Naive B cell (primary cell): ENCODE data around the gene TEKT1. TPM values are rescaled to one million over a fixed set of nuclear protein-coding genes. Genes with fewer than 3 reads are reported as not detected.
"Not testable (repeated sequence)": the region's sequence is repeated elsewhere in the genome, so short reads cannot be mapped to it uniquely, and the experiment has no call there.

Experiments used
- ATAC-seq, 2 donors: fragments of 150-1000 bp; cut with Tn5 transposase; 2 replicates each; pipeline ENCODE4 v1.10.0; 2021; ENCODE audit warnings: low read depth in 2 of 2, mild to moderate bottlenecking in 2 of 2, moderate library complexity in 2 of 2
- DNase-seq: peaks from one replicate; pipeline ENCODE4 v3.0.0; 2022
- H3K27ac Mint-ChIP-seq, 6 donors: one replicate each; pipeline ENCODE4 v1.8.0; 2020 to 2022; ENCODE audit warnings: mild to moderate bottlenecking in 6 of 6, mixed read lengths in 6 of 6, moderate library complexity in 5 of 6, inconsistent platforms in 2 of 6
- H3K27me3 Mint-ChIP-seq, 3 donors: one replicate each; pipeline ENCODE4 v1.8.0; 2021 to 2022; ENCODE audit warnings: mixed read lengths in 3 of 3, mild to moderate bottlenecking in 1 of 3
- H3K36me3 Mint-ChIP-seq, 2 donors: one replicate each; pipeline ENCODE4 v1.8.0; 2020 to 2022; ENCODE audit warnings: mixed read lengths in 2 of 2, inconsistent platforms in 1 of 2, mild to moderate bottlenecking in 1 of 2
- H3K4me1 Mint-ChIP-seq, 3 donors: one replicate each; pipeline ENCODE4 v1.8.0; 2020 to 2022; ENCODE audit warnings: mixed read lengths in 3 of 3, inconsistent platforms in 1 of 3, mild to moderate bottlenecking in 1 of 3, moderate library complexity in 1 of 3
- H3K4me3 Mint-ChIP-seq, 8 donors: one replicate each; pipeline ENCODE4 v1.8.0; 2020 to 2022; ENCODE audit warnings: mild to moderate bottlenecking in 8 of 8, mixed read lengths in 8 of 8, moderate library complexity in 8 of 8, inconsistent platforms in 2 of 8
- H3K9me3 Mint-ChIP-seq, 7 donors: one replicate each; pipeline ENCODE4 v1.8.0; 2020 to 2022; ENCODE audit warnings: mixed read lengths in 7 of 7, mild to moderate bottlenecking in 5 of 7, inconsistent platforms in 2 of 7, moderate library complexity in 1 of 7
- polyA plus RNA-seq, 6 donors: library from polyadenylated mRNA; unstranded; fragments of 300-500 nt; fragmentation: Illumina TruSeq; gene quantifications; one replicate each; pipeline ENCODE4 v1.2.3, GENCODE V29; 2021; ENCODE audit warnings: low read depth in 6 of 6

TEKT1 gene
- polyA plus RNA-seq, result not detected

DNA sequence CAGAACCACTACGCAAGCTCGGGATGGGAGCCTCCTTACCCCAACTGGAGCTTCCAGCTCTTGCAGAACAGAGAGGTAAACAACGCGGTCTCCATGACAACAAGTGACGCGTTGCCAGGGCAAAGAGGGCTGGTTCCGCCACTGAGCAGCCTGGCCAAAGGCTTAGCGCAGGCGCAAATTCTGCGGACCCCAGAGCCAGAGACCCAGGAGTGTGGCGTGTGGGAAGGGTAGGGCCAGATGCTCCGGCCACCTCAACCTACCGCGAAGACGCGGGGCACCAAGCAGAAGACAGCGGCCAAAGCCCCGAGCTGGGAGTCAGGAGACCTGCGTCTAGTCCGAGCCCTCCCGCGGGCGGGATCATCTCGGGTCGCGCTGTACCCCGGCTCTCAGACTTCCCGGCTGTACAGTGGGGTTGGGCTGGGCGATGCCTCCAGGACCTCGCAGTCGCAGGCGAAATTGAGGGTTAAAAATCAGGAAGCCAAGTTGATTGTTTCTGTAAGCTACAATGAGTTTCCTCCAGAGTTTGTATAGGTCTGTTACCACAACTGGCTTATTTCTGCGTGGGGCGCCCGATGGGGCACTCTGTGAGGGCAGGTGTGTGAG, at the start of gene TEKT1:
Gene TEKT1, minus strand, starts transcription at position 69 of the 603 bp plus-strand sequence. CDS start 1,353 bp downstream, outside the sequence.
- H3K9me3 Mint-ChIP-seq, result no peaks in the 10 kb centered on the region

DNA sequence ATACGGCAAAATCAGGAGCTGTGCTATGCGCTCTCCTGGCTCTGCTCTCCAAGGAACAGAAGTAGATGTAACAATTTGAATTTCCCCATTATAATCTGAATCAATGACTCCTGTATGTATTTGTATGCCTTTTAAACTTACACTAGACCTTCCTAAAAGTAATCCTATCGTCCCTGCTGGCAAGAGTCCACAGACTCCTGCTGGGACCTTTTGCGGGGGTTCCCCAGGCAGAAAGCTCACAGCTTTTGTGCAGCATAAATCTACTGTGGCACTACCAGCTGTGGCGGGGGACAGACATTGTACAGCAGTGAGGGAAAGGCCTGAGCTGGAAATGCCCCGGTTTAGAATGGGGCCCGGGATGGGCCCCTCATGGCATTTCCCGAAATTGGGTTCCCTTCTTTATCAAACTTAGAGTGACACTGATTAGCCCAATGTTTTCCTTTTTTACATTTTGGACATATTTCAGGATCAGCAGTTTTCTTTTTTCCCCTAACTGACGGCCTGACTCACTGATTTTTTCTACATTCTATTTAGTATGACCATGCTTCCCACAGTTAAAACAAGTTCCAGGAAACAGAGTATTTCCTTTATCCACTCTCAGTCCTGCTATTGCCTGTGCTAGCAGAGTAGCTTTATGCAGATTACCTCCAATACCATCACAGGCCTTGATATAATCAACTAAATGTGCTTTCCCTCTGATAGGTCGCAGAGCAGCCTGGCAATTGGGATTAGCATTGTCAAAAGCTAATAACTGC, 47.9 kb upstream of the TEKT1 start:
- not testable (repeated sequence) for H3K27ac Mint-ChIP-seq, DNase-seq, H3K4me3 Mint-ChIP-seq, ATAC-seq, H3K4me1 Mint-ChIP-seq
- H3K9me3 Mint-ChIP-seq, result peaks cover 9 to 30% (median 21%) of the 10 kb centered on the region in 7 donors
- peaks cover 0 to 15% of the 10 kb centered on the region in 2 donors for H3K36me3 Mint-ChIP-seq
- peaks cover 25 to 52% (median 38%) of the 10 kb centered on the region in 3 donors for H3K27me3 Mint-ChIP-seq

More for the DNA sequence above, at the start of gene TEKT1:
- peak; percentile 95 for ATAC-seq
- Mint-ChIP-seq H3K27ac (peak within 1 kb of the TSS; percentile 89 to 98 (median 94)), H3K4me3 (peak within 1 kb of the TSS; percentile 73 to 94 (median 90)), H3K27me3 (peaks cover 46 to 78% (median 77%) of the 10 kb centered on the region in 3 donors), H3K4me1 (peaks cover 12 to 17% (median 12%) of the 10 kb centered on the region in 3 donors), H3K36me3 (no peaks in the 10 kb centered on the region)
- peak; percentile 83 for DNase-seq

DNA sequence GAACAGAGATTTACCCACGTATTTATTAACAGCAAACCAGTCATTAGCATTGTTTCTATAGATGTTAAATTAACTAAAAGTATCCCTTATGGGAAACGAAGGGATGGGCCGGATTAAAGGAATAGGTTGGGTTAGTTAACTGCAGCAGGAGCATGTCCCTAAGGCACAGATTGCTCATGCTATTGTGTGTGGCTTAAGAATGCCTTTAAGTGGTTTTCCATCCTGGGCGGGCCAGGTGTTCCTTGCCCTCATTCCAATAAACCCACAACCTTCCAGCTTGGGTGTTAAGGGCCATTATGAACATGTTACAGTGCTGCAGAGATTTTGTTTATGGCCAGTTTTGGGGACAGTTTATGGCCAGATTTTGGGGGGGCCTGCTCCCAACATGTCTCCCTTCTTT, 43.7 kb upstream of the TEKT1 start:
- H3K4me1 Mint-ChIP-seq, H3K27ac Mint-ChIP-seq: not testable (repeated sequence)

DNA sequence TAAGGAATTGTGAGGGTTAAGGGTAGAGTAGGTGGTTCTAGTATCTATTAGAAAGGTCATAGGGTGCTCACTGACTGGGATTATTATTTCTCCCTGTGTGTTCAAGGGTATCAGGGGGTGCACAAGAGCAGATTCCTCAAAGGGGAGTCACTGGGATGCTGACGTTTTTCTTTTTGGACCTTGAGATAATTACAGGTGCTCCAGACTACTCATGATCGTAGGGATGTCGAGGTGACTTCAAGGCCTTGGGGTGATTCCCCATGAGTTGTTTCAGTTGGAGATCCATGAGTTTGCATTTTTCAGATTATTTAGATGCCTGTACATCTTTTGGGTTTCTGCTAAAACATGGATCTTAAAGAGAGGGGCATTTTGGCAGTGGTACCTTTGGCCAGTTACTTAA, 41.4 kb upstream of the TEKT1 start:
- ATAC-seq (no peak), DNase-seq (no peak)
- H3K27ac Mint-ChIP-seq, result no peak overlapping the region
- no peaks in the 10 kb centered on the region for H3K9me3 Mint-ChIP-seq
- H3K4me3 Mint-ChIP-seq, result no peak overlapping the region
- H3K4me1 Mint-ChIP-seq, result no peaks in the 10 kb centered on the region
- H3K27me3 Mint-ChIP-seq, result peaks cover 11 to 36% (median 25%) of the 10 kb centered on the region in 3 donors
- H3K36me3 Mint-ChIP-seq, result no peaks in the 10 kb centered on the region

More for the DNA sequence above, 43.7 kb upstream of the TEKT1 start:
- H3K4me3 Mint-ChIP-seq, DNase-seq, ATAC-seq, H3K9me3 Mint-ChIP-seq, H3K36me3 Mint-ChIP-seq: not testable (repeated sequence)
- H3K27me3 Mint-ChIP-seq, result peaks cover 10 to 39% (median 29%) of the 10 kb centered on the region in 3 donors

DNA sequence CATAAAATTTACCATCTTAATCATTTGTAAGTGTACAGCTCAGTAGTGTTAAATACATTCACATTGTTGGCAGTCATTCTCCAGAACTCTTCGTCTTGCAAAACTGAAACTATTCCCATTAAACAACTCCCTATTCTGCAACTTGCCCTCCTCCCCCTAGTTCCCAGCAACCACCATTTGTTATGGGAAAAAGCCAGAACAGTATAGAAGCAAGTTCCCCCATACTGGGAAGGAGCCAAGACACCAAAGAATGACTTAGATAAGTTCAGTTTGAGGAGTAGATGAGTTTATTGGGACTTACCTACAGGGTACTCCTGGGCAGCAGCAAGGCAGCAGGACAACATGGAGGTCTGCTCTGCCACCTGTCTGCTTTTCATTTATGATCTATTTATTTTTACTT, 39.3 kb upstream of the TEKT1 start:
- Mint-ChIP-seq H3K4me3 (no peak overlapping the region), H3K27me3 (peaks cover 12 to 23% (median 16%) of the 10 kb centered on the region in 3 donors), H3K9me3 (no peaks in the 10 kb centered on the region), H3K4me1 (no peaks in the 10 kb centered on the region), H3K36me3 (no peaks in the 10 kb centered on the region), H3K27ac (no peak overlapping the region)
- ATAC-seq (no peak), DNase-seq (no peak)

DNA sequence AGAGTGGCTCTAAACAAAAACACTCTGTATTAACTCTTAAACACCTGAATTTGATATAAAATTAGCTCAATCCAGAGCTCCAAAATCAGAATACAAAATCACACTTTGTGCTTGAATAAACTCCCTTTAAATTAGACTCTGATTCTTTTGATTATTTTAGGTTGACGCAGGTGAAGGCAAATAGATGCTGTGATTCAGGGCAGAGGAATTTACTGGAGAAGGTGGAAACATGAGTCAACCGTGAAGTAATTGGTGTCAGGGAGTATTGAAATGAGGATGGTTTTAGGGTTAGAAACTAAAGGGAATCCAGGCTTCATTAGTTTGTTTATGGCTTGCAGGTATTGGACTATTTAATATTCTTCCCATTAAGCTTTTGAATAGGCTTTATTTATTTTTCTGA, 37.1 kb upstream of the TEKT1 start:
- Mint-ChIP-seq H3K27me3 (peaks cover 12 to 32% (median 21%) of the 10 kb centered on the region in 3 donors), H3K4me3 (no peak overlapping the region), H3K9me3 (no peaks in the 10 kb centered on the region), H3K27ac (no peak overlapping the region), H3K36me3 (no peaks in the 10 kb centered on the region), H3K4me1 (no peaks in the 10 kb centered on the region)
- ATAC-seq (no peak), DNase-seq (no peak)

DNA sequence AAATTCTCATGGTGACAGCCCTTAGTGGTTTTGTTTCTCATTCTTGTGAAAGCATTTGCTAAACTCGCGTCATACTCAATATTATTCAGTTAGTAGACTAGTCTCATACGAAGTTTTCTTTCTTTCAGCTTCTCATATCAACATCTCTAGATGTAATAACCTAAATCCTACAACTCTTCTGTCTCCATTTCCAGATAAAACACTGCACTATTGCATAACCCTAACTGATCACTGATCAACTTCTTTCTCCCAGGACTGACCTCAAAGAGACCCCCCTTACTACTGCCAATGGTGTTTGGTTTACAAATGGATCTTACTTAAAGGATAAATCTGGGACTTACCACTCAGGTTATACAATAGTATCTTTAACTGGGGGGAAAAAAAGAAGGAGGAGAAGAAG, 36.3 kb upstream of the TEKT1 start:
- Mint-ChIP-seq H3K9me3 (no peaks in the 10 kb centered on the region), H3K27ac (peak overlapping the region in 1 of 6 donors; percentile 15), H3K4me1 (no peaks in the 10 kb centered on the region), H3K36me3 (no peaks in the 10 kb centered on the region), H3K27me3 (peaks cover 13 to 39% (median 28%) of the 10 kb centered on the region in 3 donors), H3K4me3 (no peak overlapping the region)
- DNase-seq (no peak), ATAC-seq (no peak)

DNA sequence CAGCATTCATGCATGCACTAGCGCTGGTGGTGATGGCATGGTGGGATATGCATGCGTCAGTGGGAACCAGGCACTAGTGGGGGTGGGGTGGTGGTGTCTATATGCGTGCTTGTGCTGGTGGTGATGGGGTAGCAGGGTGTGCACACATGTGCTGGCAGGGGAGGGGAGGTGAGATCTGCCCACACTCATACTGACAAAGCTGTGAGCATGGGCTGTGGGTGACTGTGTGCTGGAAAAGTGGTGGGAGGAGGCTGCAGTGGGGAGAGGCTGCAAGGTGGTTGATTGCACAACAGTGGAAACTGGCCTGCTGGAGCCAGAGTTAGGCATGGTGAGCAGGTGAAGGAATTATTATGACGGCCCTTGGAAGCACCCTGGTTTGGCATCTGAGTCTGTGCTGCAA, 31.3 kb upstream of the TEKT1 start:
- DNase-seq, result no peak
- Mint-ChIP-seq H3K4me3 (no peak overlapping the region), H3K27me3 (peaks cover 18 to 55% (median 50%) of the 10 kb centered on the region in 3 donors), H3K36me3 (no peaks in the 10 kb centered on the region), H3K9me3 (peaks cover 0 to 7% (median 4%) of the 10 kb centered on the region in 7 donors), H3K27ac (no peak overlapping the region), H3K4me1 (peaks cover 0 to 3% (median 2%) of the 10 kb centered on the region in 3 donors)
- no peak for ATAC-seq

DNA sequence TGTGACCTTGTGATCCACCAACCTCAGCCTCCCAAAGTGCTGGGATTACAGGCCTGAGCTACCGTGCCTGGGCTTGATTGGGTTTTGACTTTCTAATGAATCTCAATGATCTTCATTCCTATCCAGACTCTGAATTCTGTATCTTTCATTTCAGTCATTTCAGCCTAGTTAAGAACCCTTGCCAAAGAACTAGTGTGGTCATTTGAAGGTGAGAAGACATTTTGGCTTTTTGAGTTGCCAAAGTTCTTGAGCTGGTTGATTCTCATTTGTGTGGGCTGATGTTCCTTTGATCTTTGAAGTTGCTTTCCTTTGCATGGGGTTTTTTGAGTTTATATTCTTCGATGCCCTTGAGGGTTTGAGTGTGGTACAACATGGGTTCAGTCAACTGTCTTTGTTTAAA, 30.6 kb upstream of the TEKT1 start:
- DNase-seq, result no peak
- H3K27me3 Mint-ChIP-seq, result peaks cover 13 to 55% (median 50%) of the 10 kb centered on the region in 3 donors
- no peak for ATAC-seq
- peaks cover 0 to 10% (median 9%) of the 10 kb centered on the region in 3 donors for H3K4me1 Mint-ChIP-seq
- no peak overlapping the region for H3K4me3 Mint-ChIP-seq
- H3K27ac Mint-ChIP-seq, result no peak overlapping the region
- H3K36me3 Mint-ChIP-seq, result no peaks in the 10 kb centered on the region
- H3K9me3 Mint-ChIP-seq, result peaks cover 0 to 7% (median 4%) of the 10 kb centered on the region in 7 donors

DNA sequence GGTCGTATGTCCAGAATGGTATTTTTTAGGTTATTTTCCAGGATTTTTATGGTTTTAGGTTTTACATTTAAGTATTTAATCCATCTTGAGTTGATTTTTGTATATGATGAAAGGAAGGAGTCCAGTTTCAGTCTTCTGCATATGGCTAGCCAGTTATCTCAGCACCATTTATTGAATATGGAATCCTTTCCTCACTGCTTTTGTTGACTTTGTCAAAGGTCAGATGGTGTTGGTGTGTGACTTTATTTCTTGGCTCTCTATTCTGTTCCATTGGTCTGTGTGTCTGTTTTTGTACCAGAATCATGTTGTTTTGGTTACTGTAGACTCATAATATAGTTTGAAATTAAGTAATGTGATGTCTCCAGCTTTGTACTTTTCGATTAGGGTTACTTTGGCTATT, 26.4 kb upstream of the TEKT1 start:
- Mint-ChIP-seq H3K9me3 (peaks cover 0 to 7% (median 4%) of the 10 kb centered on the region in 7 donors), H3K27ac (no peak overlapping the region), H3K36me3 (no peaks in the 10 kb centered on the region), H3K27me3 (peaks cover 13 to 44% (median 33%) of the 10 kb centered on the region in 3 donors), H3K4me3 (peak overlapping the region in 1 of 8 donors; percentile 8), H3K4me1 (peaks cover 0 to 18% (median 9%) of the 10 kb centered on the region in 3 donors)
- no peak for DNase-seq
- no peak for ATAC-seq

DNA sequence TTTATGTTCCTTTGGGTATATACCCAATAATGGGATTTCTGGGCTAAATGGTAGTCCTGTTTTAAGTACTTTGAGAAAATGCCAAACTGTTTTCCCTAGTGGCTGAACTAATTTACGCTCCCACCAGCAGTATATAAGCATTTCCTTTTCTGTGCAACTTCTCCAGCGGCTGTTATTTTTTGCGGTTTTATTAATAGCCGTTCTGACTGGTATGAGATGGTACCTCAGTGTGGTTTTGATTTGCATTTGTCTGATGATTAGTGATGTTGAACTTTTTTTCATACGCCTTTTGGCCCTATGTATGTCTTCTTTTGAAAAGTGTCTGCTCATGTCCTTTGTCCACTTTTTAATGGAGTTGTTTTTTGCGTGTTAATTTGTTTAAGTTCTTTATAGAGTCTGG, 25.8 kb upstream of the TEKT1 start:
- H3K4me3 Mint-ChIP-seq, result no peak overlapping the region
- H3K36me3 Mint-ChIP-seq, result no peaks in the 10 kb centered on the region
- DNase-seq, result no peak
- no peak overlapping the region for H3K27ac Mint-ChIP-seq
- peaks cover 8 to 42% (median 27%) of the 10 kb centered on the region in 3 donors for H3K27me3 Mint-ChIP-seq
- H3K4me1 Mint-ChIP-seq, result peaks cover 0 to 18% (median 9%) of the 10 kb centered on the region in 3 donors
- H3K9me3 Mint-ChIP-seq, result peaks cover 0 to 7% (median 4%) of the 10 kb centered on the region in 7 donors
- peak in 1 of 2 donors; percentile 41 for ATAC-seq

DNA sequence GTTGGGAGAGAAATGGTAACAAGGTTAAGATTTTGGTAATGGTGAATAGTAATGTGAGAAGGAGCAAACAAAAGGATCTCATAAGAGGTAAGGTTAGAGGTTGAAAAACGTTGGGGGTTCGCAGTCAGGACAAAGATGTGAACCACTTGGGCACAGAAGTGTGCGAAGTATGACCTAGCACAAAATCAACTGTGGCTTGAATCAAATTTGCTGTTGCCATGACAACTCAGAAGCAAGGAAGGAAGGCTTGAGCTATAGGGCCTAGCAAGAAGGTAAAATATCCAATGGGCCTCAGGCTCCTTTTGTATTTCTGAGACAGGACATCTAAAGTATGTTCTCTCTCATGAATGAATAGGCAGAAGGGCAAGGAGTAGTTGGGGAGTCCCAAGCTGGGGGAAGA, 24.5 kb upstream of the TEKT1 start:
- Mint-ChIP-seq H3K27me3 (peaks cover 10 to 36% (median 23%) of the 10 kb centered on the region in 3 donors), H3K27ac (no peak overlapping the region)

DNA sequence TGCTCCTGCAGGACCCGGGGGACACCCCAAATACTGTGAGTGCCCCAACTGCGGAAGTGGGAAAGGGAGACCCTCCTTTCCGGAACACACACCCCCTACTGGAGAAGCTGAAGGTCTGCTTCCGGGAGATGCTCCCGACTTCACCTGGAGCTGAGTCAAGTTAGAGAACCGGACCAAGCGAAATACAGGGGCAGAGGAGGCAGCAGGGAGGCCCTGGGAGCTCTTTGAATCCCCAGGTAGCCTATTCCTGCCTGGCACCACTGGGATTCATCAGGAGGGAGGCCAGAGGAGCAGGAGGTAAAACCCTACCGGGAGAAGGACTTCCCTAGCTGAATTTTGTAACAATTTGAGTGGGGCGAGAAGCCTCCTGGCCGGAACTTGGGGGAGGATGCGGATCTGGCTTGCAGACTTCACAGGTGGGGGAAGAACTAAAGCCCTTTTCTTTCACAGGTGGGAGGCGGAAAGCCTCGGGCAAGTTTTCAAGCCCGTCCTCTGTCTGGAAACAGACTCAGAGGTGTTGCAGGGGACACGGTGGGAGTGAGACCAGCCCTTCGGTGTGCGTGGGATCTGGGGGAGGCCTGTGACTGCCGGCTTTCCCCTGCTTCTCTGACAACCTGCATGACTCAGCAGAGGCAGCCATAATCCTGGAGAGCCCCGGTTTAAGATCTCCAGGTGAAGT, 22.4 kb upstream of the TEKT1 start:
- Mint-ChIP-seq H3K36me3 (no peaks in the 10 kb centered on the region), H3K9me3 (no peaks in the 10 kb centered on the region), H3K27me3 (peaks cover 16 to 34% (median 26%) of the 10 kb centered on the region in 3 donors), H3K27ac (peak overlapping the region in 1 of 6 donors; percentile 38), H3K4me1 (peaks cover 0 to 18% (median 9%) of the 10 kb centered on the region in 3 donors), H3K4me3 (peak overlapping the region in 7 of 8 donors; percentile 1 to 69 (median 40))
- ATAC-seq, result peak in 1 of 2 donors; percentile 20
- DNase-seq, result no peak

More for the DNA sequence above, 24.5 kb upstream of the TEKT1 start:
- Mint-ChIP-seq H3K4me3 (no peak overlapping the region), H3K4me1 (peaks cover 0 to 18% (median 9%) of the 10 kb centered on the region in 3 donors), H3K36me3 (no peaks in the 10 kb centered on the region), H3K9me3 (peaks cover 0 to 6% (median 2%) of the 10 kb centered on the region in 7 donors)
- DNase-seq (no peak), ATAC-seq (no peak)
